Globus pallidus (tissue), 1 donor: ENCODE measurements around the gene AXL.
"Not testable (repeated sequence)": the region's sequence is repeated elsewhere in the genome, so short reads cannot be mapped to it uniquely, and the experiment has no call there.

Source experiments
- DNase-seq: peaks from one replicate; pipeline ENCODE4 v3.0.0-alpha.2; 2015; ENCODE audit warnings: low spot score

AXL gene

GRCh38 chr19:41276231-41276630 is 57.2 kb downstream of the AXL start:
- DNase-seq, result no peak

- no peak for DNase-seq
Measured at GRCh38 chr19:41278478-41278877, 59.5 kb downstream of the AXL start.

- DNase-seq, result no peak
Measured at GRCh38 chr19:41288673-41289530, 69.9 kb downstream of the AXL start.

- not testable (repeated sequence) for DNase-seq
Measured at GRCh38 chr19:41289814-41290213, 70.8 kb downstream of the AXL start.

GRCh38 chr19:41294393-41294792 is 75.4 kb downstream of the AXL start:
- no peak for DNase-seq

GRCh38 chr19:41295499-41295898 is 76.5 kb downstream of the AXL start:
- no peak for DNase-seq

DNA sequence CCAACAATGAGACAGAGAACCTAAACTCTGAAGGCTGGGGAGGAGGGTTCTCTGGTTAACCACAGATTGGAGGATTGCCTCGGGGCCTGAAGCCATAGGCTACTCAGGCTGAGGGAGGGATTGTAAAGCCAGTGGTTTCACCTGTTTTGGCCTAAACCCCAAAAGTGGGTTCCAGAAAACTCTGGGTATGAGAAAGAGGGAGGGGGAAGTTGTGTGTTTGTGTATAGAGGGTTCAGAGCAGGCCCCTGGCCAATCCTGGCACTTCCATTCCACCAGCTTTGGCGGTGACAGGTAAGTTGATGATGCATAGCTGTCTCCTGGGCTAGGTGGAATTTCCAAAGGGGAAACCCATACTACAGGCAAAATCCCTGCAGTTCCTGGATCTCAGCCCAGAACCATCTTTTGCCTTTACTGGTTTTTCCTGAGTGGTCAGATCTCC is 77.4 kb downstream of the AXL start:
- DNase-seq, result no peak

- no peak for DNase-seq
Measured at GRCh38 chr19:41297628-41298347, 78.8 kb downstream of the AXL start.

DNA sequence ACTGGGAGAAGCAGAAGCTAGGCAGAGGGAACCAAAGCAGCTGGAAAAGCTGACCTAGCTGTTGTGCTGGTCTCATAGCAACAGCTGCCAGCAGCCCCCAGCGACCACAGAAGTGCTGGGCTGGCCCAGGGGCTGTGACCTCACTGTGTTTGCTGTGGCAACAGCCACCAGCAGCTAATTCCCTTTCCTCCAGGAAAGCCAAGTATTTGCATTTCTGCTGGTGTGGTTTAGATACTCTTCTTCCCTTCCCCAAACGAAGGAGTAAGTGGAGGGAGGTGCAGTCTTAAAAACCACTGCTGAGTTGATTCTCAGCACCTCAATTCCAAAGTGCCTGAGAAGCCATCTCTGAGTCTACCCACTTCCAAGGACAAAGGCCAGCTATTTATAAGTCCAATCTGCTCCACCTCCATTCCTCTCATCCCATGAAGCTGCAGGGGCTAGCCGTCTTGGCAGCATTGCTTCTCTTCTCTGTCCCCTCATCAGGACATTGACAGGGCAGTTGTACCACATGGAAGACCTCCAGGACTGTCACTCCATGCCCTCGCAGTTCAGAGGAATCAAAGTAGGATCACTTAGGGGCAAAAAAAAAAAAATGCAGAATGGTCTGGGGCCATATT is 79.4 kb downstream of the AXL start:
- no peak for DNase-seq

GRCh38 chr19:41299046-41299754 is 80.2 kb downstream of the AXL start:
- DNase-seq, result no peak

DNA sequence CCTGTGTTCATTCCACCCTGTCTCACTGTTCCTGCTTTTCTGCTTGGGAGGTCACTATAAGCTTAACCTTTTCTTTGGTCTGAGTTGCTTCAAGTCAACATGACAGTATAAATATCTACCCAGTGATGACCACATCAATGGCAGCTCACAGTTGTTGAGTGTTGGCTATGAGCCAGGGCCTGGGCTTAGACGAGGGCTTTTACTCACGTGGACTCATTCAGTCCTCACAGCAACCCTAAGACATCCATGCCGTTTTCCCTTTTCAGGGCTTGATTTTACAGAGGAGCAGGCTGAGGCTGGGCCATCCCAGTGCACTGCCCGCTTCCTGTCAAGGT is 80.7 kb downstream of the AXL start:
- no peak for DNase-seq

GRCh38 chr19:41300555-41300954 is 81.5 kb downstream of the AXL start:
- DNase-seq, result no peak

GRCh38 chr19:41302624-41303351 is 83.8 kb downstream of the AXL start:
- no peak for DNase-seq

- DNase-seq, result no peak
Measured at GRCh38 chr19:41303954-41304353, 84.9 kb downstream of the AXL start.

DNA sequence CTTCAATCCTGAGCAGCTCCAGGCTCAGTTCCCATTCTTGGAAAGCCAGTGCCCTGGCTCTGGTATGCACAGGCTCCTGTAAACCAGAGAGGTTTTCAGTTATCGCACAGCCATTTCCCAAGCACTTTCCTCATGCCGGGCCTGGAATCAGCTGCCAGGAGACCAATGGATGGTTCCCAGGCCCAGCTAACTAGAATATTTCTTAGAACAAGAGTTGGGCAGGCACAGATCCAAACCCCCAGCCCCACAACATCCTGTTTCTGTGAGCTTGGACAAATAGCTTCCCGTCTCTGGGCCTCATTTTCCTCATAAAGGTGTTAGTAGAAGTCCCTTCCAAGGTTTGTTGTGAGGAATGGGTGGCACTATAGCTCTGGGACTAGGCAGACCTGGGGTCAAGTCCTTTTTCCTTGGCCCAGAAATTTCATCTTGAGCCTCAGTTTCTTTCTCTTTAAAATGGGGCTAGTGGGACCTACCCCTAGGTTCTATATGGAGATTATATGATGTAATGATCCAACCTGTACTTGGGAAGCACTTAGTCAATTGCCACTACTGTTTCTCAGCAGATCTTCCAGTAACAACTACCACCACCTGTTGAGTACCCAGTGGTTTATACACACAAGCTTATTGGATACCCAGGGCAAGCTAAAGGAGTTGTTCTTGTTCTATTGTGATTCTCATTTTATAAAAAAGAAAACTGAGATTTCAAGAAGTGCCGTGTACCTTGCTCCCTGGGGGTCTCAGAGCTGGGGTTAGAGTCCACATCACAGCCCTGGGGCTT is 85.9 kb downstream of the AXL start:
- no peak for DNase-seq

DNA sequence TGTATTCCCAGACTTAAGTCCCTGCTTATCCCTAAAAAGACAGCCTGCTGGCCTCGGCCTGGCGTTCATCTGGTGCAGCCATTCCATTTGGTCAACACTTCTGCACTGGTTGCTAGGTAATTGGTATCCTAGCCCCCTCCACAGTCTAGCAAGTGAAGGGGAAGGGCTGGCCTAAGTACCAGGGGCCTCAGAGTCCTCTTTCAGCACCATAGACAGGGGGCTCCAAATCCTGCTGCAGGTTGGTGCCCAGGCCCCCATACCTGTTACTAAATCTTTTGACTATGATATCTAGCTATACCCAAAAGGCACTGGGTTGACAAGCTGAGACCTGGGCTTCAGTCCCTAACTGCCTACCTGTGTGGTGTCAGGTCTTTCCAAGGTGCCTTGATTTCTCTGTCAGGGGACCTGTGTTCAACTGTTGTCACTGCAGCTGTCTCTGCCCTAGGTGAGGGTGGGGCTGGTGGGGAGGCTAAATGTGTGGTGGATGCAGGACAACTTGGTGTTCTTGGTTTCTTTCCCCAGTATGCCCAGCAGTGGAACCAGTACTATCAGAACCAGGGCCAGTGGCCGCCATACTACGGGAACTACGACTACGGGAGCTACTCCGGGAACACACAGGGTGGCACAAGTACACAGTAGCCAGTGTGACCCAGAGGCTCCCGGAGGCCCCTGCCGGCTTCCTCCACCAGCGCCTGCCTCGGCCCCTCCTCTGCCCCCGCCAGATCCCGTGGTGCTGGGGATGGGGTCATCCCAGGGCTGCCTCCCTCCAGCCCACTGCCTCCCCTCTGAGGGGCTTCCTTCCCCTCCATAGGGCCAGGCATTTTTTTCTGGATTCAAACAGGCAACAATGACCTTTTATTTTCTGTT is 87.1 kb downstream of the AXL start:
- DNase-seq, result no peak

- no peak for DNase-seq
Measured at GRCh38 chr19:41307090-41307875, 88.3 kb downstream of the AXL start.

DNA sequence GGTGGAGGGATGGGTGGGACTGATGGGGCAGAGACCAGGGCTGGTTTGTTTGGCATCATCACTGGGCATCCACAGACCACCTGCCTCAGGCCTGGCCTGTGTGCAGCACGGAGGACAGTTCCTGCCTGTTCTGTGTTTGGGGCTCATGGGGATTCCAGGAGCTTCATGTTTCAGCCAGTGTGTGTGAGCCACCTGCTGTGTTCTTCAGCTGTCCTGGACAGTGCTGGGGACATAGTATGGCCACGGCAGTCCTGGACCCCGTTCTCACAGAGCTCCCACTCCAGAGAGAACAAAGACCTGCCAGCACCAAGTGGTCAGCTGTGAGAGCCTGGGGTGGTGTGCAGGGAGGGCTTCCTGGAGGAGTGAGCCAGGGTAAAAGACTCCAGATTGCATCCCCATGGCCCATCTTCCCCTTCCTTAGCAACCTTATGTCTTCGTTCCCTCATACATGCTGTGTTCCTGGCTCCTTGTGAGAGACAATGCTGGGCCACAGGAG is 89.0 kb downstream of the AXL start:
- DNase-seq, result no peak
